A549 treated with CORT108297 at 1 μM for 4 hours (cell line): Measurements from ENCODE around the gene SEMA3C. TPM values are rescaled to one million over a fixed set of nuclear protein-coding genes. Genes with fewer than 3 reads are reported as not detected.

Experiments used
- total RNA-seq: library from RNA; stranded (reverse); fragments of 200-300 nt; extraction: Qiagen RNA extraction; gene quantifications from 5 replicates; pipeline ENCODE4 v1.2.3, GENCODE V29; 2022

Gene SEMA3C
- 37.8 to 75.8 TPM (median 62.4 TPM) in 5 replicates for total RNA-seq

DNA sequence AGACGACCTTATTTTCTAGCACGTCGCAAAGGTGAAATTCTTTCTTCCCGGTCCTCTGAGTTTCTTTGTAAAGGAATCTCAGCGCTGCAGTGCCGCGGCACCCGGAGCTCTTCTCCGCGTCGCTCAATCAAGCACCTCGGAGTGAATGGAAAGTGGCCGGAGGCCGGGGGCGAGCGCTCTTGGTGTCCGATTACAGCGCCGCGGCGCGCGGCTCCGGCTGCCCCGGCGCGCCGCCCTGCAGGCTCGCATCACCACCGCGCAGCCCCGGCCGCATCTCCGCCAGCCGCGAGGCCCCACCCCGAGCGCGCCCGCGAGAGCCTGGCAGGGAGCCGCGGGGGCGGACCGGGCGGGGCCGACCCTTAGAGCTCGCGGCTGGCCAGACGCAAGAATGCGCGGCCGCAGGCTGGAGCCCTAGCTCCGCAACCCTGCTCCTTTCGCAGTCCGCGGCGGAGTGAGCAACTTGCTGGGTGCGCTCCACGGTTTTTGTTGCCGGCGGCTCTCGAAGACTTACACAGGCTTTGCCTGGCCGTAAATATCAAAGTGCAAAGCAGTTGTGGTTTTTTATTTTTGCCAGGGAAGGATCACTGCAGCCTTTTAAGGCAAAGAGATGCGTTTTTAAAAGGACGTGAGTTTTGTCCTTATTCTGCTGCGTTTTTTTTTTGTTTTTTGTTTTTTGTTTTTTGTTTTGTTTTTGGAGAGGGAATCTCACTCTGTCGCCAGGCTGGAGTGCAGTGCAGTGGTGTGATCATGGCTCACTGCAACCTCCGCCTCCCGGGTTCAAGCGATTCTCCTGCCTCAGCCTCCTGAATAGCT lies at the start of gene SEMA3C:
TSS of gene SEMA3C (minus strand) at position 143 of the 813 bp plus-strand sequence. CDS start 2,270 bp downstream, outside the sequence.

